ENCODE results near the gene POLN.
A peak's percentile ranks its signal among the peaks of the same experiment; 100 is the strongest.
"Not testable (repeated sequence)": the region's sequence is repeated elsewhere in the genome, so short reads cannot be mapped to it uniquely, and the experiment has no call there.

The POLN gene

GRCh38 chr4:2251073-2251794 lies 9.3 kb upstream of the POLN start:
- DNase-seq (ENCODE audit: low spot score): peak; percentile 12

DNA sequence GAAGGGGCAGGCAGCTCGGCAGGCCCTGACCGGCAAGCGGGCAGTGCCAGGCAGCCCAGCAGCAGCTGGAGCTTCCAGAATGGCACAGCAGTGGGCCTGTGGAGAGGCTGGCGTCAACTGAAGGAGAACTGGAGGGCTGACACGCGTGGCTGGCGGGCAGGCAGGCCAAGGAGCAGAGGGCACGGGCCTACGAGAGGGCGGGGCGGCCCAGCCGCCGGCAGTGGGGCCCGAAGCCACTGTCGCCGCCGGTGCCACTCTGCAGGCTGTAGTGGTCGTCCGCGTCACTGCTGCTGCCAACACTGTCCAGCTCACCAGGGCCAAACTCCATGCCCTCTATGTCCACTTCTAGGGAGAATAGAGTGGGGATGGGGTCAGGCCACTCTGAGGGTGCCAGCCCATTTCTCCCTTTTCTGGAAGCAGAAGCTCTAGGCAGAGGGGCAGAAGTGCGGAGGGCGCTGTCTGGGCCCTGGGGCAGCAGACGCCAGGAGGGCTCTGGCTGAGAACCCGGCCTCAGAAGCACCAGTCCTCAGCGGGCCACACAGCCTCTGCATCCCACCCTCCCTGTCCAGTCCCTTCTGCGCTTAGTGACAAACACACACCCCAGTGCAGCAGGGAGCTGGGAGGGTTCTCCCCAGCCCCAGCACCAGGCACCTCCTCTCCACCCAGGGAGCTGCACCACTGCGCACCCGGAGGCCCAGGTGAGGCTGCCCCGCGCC lies 8.6 kb upstream of the POLN start:
- DNase-seq (ENCODE audit: low spot score): peak; percentile 5

GRCh38 chr4:2249526-2250356 lies 7.8 kb upstream of the POLN start:
- DNase-seq (ENCODE audit: low spot score): no peak

DNA sequence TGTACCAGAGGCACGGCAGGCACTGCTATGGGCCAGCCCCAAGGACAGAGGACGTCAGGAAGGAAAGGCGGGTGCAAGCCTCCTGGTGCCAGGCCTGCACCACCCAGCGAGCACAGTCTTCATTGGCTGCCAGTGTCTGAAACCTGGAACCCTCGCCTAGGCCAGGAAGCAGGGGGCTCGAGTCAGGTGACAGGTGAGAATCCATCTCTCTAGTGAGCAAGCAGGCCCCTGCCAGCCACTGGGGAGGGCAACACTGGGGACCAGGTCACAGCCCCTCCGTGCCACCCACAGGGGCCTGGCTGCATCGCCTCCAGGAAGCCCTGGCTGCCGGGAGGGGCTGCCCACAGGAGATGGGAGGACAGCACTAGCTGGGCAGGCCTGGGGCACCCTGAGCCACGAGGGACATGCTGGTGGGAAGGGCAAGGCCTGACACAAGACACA lies 6.9 kb upstream of the POLN start:
- DNase-seq (ENCODE audit: low spot score): no peak

DNA sequence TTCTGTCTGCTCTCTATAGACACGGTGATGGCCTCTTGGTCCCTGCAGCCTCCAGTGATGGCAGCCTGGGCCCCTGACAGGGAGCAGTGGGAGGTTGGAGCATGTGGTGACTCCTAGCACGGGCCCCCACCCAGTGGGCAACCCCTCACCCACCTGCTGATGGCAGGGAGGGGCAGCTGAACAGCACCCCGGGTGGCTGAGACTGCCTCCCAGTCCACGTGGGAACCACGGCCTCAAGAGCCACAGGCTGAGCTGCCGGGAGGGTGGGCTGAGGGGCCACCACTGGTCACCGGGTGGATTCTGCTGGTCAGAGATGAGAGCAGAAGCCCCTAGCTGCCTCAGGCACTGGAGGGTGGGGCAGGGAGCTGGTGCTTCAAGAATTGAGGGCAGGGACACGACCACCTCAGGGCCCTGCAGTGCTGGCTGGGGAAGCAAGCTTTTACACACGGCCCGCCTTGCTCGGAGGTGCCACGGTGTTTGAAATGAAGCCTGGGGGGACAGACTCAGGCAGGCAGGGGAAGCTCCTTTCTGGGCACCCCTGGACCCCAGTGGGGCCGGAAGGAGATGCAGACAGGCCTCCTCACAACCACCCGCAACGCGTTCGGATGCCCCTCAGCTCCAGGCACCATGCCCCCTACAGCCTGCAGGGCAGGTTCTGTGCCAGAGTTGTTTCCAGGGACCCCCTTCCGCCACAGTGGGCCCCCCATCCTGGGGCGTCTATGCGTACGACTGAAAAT lies 6.3 kb upstream of the POLN start:
- no peak for DNase-seq (ENCODE audit: low spot score)

GRCh38 chr4:2247128-2248043 lies 5.5 kb upstream of the POLN start:
- DNase-seq (ENCODE audit: low spot score): no peak

DNA sequence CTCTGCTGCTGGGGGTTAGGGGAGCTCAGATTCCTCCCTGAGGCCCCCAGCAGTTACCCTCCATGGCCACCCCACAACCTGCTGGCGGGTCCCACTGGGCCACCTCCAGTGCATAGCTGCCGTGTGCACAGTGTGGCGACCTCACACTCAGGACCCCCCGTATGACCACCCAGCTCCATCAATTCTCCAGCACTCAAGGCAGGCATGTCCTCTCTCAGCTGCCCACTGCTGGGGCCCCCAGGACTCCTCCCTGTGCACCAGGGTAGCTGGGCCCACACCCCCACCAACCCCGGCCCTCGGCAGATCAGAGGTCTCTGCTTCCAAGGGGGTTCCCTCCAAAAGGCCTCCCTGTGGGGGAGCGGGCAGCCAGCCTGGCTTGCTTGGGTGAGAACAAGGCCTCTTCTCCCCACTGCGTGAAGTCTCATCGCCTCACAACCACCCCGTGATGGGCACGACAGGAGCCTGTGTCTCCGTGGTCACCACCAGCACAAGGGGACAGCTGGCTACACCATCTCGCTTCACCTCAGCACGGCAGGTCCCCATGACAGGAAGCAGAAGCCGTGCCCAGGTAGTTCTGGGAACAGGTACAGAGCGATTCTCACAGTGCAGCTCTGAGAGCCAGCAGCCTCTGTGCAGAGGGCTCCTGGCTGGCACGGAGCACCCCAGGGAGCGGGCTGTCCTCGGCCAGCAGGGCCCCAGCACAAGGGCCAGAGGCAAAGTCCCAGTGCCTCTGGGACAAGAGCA lies 4.6 kb upstream of the POLN start:
- no peak for DNase-seq (ENCODE audit: low spot score)

- no peak for DNase-seq (ENCODE audit: low spot score)
These were observed 3.9 kb upstream of the POLN start for GRCh38 chr4:2245787-2246275.

DNA sequence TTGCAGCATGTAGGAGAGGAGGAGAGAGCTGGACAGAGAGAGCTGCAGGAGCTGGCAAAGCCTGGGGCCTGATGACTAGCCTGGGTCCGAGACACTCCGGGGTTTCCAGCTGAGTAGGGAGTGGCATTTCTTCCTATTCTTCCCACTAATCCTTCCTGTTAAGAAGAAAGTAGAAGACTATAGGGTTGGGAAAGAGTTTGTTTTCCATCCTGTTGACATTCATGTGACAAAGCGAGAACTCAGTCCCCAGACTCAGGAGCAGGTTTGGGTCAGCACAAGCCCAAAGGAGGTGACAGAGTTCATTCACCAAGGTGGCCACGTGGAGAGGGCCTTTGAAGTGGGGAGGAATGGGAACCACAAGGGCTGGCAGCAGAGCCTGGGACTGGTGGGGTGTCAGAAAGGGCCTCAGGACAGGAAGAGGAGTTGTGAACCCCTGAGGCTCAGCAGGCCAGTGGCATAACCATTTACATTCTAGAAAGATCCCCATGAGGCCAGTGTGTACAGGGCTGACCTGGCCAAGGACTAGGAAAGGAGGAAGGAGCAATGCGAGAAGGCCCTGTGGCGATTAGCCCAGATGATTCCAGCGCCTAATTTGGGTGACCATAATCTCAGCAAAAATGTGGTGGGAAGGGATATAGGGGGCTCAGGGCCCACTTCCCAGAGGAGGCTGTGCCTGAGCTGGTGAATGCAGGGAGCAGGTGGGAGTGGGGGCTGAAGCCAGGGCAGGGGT lies 3.3 kb upstream of the POLN start:
- no peak for DNase-seq (ENCODE audit: low spot score)

DNA sequence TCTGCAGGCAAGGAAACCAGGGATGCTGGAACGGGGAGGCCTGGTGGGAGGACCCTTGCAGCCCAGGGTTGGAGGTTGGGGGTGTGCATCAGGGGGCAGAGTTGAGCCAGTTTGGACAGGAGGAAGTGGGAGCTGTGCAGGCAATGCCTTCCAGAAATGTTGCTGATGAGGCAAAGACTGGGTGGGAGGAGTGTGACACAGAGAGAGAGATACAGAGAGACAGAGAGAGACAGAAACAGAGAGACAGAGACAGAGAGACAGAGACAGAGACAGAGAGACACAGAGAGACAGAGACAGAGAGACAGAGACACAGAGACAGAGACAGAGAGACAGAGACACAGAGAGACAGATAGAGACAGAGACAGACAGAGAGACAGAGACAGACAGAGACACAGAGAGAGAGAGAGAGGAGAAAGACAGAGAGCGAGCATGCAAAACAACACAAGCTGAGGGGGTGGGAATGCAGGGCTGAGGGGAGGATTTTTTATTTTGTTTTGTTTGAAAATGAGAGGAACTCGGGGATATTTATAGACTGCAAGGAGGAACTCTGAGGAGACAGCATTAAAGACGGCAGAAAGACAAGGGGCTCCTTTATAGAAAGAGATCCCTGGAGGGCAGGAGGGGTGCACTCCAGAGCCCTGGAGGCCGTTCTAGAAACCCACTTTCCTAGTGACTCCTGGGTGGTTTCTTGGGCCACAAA lies 1.9 kb upstream of the POLN start:
- no peak for DNase-seq (ENCODE audit: low spot score)

DNA sequence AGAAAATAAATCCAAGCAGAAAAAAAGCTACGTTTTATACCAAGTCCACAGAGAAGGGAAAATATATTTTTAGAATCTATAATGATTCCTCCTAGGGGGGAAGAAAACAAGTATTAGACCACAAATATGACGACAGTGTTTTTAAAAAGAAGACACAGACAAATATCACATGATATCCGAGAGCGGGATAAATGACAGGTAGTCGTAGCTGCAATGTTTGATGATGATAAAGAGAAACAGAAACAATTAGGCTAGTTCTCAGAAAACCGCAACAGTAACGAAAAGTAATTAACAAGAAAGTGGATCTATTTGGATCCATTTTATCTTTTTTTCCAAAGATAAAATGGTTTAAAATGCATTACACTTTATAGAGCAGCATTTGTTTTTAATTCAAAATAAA lies 918 bp downstream of the POLN start:
- DNase-seq (ENCODE audit: low spot score): no peak

- DNase-seq (ENCODE audit: low spot score): no peak
These were observed 4.8 kb downstream of the POLN start for GRCh38 chr4:2236944-2237666.

DNA sequence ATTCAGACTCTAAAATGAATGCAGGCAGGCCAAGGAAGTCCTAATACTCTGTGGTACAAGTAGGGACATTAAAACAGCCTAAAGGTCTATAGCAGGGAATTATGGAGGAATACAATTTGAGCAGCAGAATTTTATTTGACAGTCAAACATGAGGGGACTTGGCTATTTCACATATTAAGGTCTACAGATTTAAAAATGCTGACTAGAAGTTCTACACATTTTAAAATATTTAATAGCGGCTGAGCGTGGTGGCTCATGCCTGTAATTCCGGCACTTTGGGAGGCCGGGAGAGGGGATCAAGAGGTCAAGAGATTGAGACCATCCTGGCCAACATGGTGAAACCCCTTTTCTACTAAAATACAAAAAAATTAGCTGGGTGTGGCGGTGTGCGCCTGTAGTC lies 10.8 kb downstream of the POLN start:
- no peak for DNase-seq (ENCODE audit: low spot score)

DNA sequence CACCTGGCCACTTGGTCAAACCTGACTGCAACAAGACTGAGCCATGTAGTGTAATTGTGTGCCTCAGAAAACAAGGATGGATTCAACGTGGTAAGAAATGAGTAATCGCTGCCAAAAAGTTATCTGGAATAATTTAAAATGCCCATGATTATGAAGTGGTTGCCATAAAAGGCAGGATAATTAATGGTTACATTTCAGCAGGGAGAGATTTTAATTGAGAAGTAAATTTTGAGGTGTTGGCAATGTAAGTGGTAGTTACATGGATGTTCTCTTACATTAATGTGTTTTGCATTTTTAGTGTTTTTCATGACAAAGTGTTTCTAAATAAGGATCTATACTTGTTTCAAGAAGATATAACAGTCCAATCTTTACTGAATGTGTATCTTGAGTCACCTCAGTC lies 15.7 kb downstream of the POLN start:
- no peak for DNase-seq (ENCODE audit: low spot score)

DNA sequence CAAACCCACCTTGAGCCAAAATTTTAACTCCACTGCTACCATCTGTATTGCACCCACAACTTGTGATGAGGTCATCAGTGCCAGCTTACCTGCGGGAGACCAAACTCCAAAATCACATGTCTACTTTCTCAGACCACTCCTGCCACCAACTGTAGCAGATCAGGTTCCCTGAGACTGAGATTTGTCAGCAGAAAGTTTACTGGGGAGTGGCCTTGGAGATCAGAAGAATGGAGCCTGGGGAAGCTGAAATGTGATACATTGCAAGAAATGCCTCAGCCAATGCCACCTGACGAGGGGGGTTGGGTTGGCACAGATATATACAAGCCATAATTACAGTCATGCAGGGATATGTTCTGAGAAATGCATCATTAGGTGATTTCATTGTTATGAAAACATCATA lies 19.1 kb downstream of the POLN start:
- no peak for DNase-seq (ENCODE audit: low spot score)

DNA sequence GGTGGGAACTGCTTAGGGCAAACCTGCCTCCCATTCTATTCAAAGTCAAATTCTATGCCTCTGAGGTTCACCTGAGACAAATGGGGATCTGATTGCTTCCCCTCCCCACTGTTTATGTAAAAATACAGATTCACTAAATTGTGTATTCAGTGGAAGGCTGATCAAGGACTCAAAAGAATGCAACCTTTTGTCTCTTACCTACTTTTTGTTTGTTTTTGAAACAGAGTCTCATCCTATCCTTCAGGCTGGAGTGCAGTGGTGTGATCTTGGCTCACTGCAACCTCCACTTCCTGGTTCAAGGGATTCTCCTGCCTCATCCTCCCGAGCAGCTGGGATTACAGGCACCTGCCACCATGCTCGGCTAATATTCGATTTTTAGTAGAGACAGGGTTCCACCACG lies 20.5 kb downstream of the POLN start:
- not testable (repeated sequence) for DNase-seq (ENCODE audit: low spot score)

GRCh38 chr4:2220016-2220630 lies 21.8 kb downstream of the POLN start:
- peak; percentile 27 for DNase-seq (ENCODE audit: low spot score)
